Esophagus (tissue), 2 donors: Measurements from ENCODE around the gene YWHAB. TPM values are rescaled to one million over a fixed set of nuclear protein-coding genes. Genes with fewer than 3 reads are reported as not detected.

Experiments used
- H3K27ac ChIP-seq, 2 donors: one replicate each; pipeline ENCODE4 v1.5.1; 2013; ENCODE audit warnings: low read depth in 2 of 2, mild to moderate bottlenecking in 2 of 2, inconsistent platforms in 1 of 2, low read length in 1 of 2, moderate library complexity in 1 of 2
- H3K27me3 ChIP-seq, 2 donors: one replicate each; pipeline ENCODE4 v1.6.1; 2013; ENCODE audit warnings: low read length in 2 of 2, control low read depth in 1 of 2, mild to moderate bottlenecking in 1 of 2; ENCODE audit not compliant: insufficient read depth in 2 of 2, control insufficient read depth in 1 of 2
- H3K36me3 ChIP-seq, 2 donors: one replicate each; pipeline ENCODE4 v1.6.1; 2013; ENCODE audit warnings: low read length in 1 of 2; ENCODE audit not compliant: control insufficient read depth in 2 of 2, insufficient read depth in 2 of 2
- H3K4me1 ChIP-seq, 2 donors: one replicate each; pipeline ENCODE4 v1.6.1; 2013; ENCODE audit warnings: low read length in 1 of 2; ENCODE audit not compliant: control insufficient read depth in 2 of 2, insufficient read depth in 2 of 2
- H3K4me3 ChIP-seq, 2 donors: one replicate each; pipeline ENCODE4 v1.5.1; 2013; ENCODE audit warnings: low read length in 2 of 2, mild to moderate bottlenecking in 2 of 2, low read depth in 1 of 2, moderate library complexity in 1 of 2
- H3K9me3 ChIP-seq, 2 donors: one replicate each; pipeline ENCODE4 v1.6.1; 2013; ENCODE audit warnings: mild to moderate bottlenecking in 2 of 2, low read depth in 1 of 2, low read length in 1 of 2, moderate library complexity in 1 of 2; ENCODE audit not compliant: control insufficient read depth in 2 of 2, insufficient read depth in 1 of 2
- WGBS, 2 donors: extraction: QIAGEN DNeasy Blood & Tissue Kit; methylation state at CpG; one replicate each; pipeline ENCODE4 v1.1.7; 2013; 5-methylcytosine and 5-hydroxymethylcytosine counted together
- polyA plus RNA-seq, 2 donors: library from polyadenylated mRNA; stranded (reverse); fragments of 200-250 nt; gene quantifications; one replicate each; pipeline ENCODE4 v1.2.3, GENCODE V29; 2013
- donor health status: healthy with polysubstance abuse.
- donor health status: Bipolar disorder and iron deficiency.

The YWHAB gene
- polyA plus RNA-seq, 2 donors: 53.4 to 112 TPM

GRCh38 chr20:44887466-44887865, 2.0 kb downstream of the YWHAB start:
- Histone ChIP-seq H3K27ac (no peak overlapping the region), H3K4me3 (peak overlapping the region in 1 of 2 donors; percentile 74), H3K36me3 (no peaks in the 10 kb centered on the region), H3K27me3 (no peaks in the 10 kb centered on the region), H3K4me1 (peaks cover 0 to 2% of the 10 kb centered on the region in 2 donors), H3K9me3 (no peaks in the 10 kb centered on the region)
- 50 to 52% methylated on average over 4 of the region's 4 CpGs for WGBS, 2 donors

- Histone ChIP-seq H3K9me3 (no peaks in the 10 kb centered on the region), H3K4me1 (peaks cover 0 to 2% of the 10 kb centered on the region in 2 donors), H3K4me3 (no peak overlapping the region), H3K36me3 (no peaks in the 10 kb centered on the region), H3K27ac (no peak overlapping the region), H3K27me3 (no peaks in the 10 kb centered on the region)
- 49 to 56% methylated on average over 6 of the region's 6 CpGs for WGBS, 2 donors
Measured at GRCh38 chr20:44888226-44889103, 3.0 kb downstream of the YWHAB start.

- H3K36me3 ChIP-seq: no peaks in the 10 kb centered on the region
- H3K27ac ChIP-seq: no peak overlapping the region
- H3K4me3 ChIP-seq: no peak overlapping the region
- peaks cover 0 to 2% of the 10 kb centered on the region in 2 donors for H3K4me1 ChIP-seq
- 86 to 89% methylated on average over 1 of the region's 1 CpG for WGBS, 2 donors
- no peaks in the 10 kb centered on the region for H3K27me3 ChIP-seq
- no peaks in the 10 kb centered on the region for H3K9me3 ChIP-seq
Measured at GRCh38 chr20:44891826-44892225, 6.3 kb downstream of the YWHAB start.

GRCh38 chr20:44894959-44895358, 9.5 kb downstream of the YWHAB start:
- H3K27ac ChIP-seq: no peak overlapping the region
- 42 to 57% methylated on average over 2 of the region's 2 CpGs for WGBS, 2 donors

GRCh38 chr20:44896583-44896982, 11.1 kb downstream of the YWHAB start:
- Histone ChIP-seq H3K27ac (no peak overlapping the region), H3K4me3 (no peak overlapping the region), H3K4me1 (peaks cover 0 to 3% of the 10 kb centered on the region in 2 donors), H3K36me3 (peaks cover 0 to 3% of the 10 kb centered on the region in 2 donors), H3K27me3 (no peaks in the 10 kb centered on the region), H3K9me3 (no peaks in the 10 kb centered on the region)
- WGBS, 2 donors: 79 to 81% methylated on average over 1 of the region's 1 CpG

More at GRCh38 chr20:44894959-44895358, 9.5 kb downstream of the YWHAB start:
- peaks cover 0 to 3% of the 10 kb centered on the region in 2 donors for H3K4me1 ChIP-seq
- no peaks in the 10 kb centered on the region for H3K9me3 ChIP-seq
- no peaks in the 10 kb centered on the region for H3K27me3 ChIP-seq
- no peak overlapping the region for H3K4me3 ChIP-seq
- no peaks in the 10 kb centered on the region for H3K36me3 ChIP-seq

- Histone ChIP-seq H3K27me3 (no peaks in the 10 kb centered on the region), H3K9me3 (no peaks in the 10 kb centered on the region), H3K4me3 (no peak overlapping the region), H3K27ac (no peak overlapping the region), H3K4me1 (peaks cover 0 to 3% of the 10 kb centered on the region in 2 donors), H3K36me3 (peaks cover 2 to 7% of the 10 kb centered on the region in 2 donors)
- WGBS, 2 donors: 64 to 65% methylated on average over 1 of the region's 1 CpG
Measured at GRCh38 chr20:44897133-44897532, 11.6 kb downstream of the YWHAB start.

GRCh38 chr20:44900231-44900854, 14.8 kb downstream of the YWHAB start:
- Histone ChIP-seq H3K4me1 (peaks cover 0 to 3% of the 10 kb centered on the region in 2 donors), H3K27ac (peak overlapping the region in 1 of 2 donors; percentile 24), H3K36me3 (peaks cover 9 to 12% of the 10 kb centered on the region in 2 donors), H3K27me3 (no peaks in the 10 kb centered on the region), H3K4me3 (no peak overlapping the region), H3K9me3 (no peaks in the 10 kb centered on the region)
- 79% methylated on average over 5 of the region's 5 CpGs for WGBS, 2 donors

GRCh38 chr20:44901974-44902373, 16.5 kb downstream of the YWHAB start:
- Histone ChIP-seq H3K4me1 (peaks cover 0 to 3% of the 10 kb centered on the region in 2 donors), H3K36me3 (peaks cover 9 to 16% of the 10 kb centered on the region in 2 donors), H3K27ac (no peak overlapping the region), H3K9me3 (no peaks in the 10 kb centered on the region), H3K4me3 (no peak overlapping the region), H3K27me3 (no peaks in the 10 kb centered on the region)
- WGBS, 2 donors: 77 to 83% methylated on average over 2 of the region's 2 CpGs

- peaks cover 13 to 16% of the 10 kb centered on the region in 2 donors for H3K36me3 ChIP-seq
- no peaks in the 10 kb centered on the region for H3K27me3 ChIP-seq
- H3K4me3 ChIP-seq: no peak overlapping the region
- peaks cover 2 to 3% of the 10 kb centered on the region in 2 donors for H3K4me1 ChIP-seq
- H3K9me3 ChIP-seq: no peaks in the 10 kb centered on the region
- H3K27ac ChIP-seq: no peak overlapping the region
- 81 to 83% methylated on average over 5 of the region's 5 CpGs for WGBS, 2 donors
Measured at GRCh38 chr20:44904377-44904776, 18.9 kb downstream of the YWHAB start.
